Activated CD4-positive, alpha-beta T cell treated with anti-CD3 and anti-CD28 coated beads for 36 hours (primary cell): ENCODE measurements around the gene GARS1. TPM values are rescaled to one million over a fixed set of nuclear protein-coding genes. Genes with fewer than 3 reads are reported as not detected.
A peak's percentile ranks its signal among the peaks of the same experiment; 100 is the strongest.

ENCODE experiments used
- ATAC-seq: fragments of 200-7000 bp; cut with Tn5 transposase; one replicate; pipeline ENCODE4 v1.10.0; 2021; ENCODE audit warnings: mild to moderate bottlenecking, moderate library complexity
- CTCF ChIA-PET: fragments of 350-600 bp; sonication (Branson Sonifier 250); formaldehyde crosslinking; loops from one replicate; lab custom pipeline; 2021; ENCODE audit warnings: antibody characterized with exemption; lab: Charles Lee
- POLR2A ChIA-PET: fragments of 350-600 bp; sonication (Branson Sonifier 250); formaldehyde crosslinking; loops from one replicate; lab custom pipeline; 2021; ENCODE audit warnings: antibody characterized with exemption, inconsistent platforms; lab: Charles Lee
- DNase-seq: peaks from one replicate; pipeline ENCODE4 v3.0.0-alpha.2; 2020
- H3K27ac Mint-ChIP-seq: one replicate; pipeline ENCODE4 v1.8.0; 2021; ENCODE audit warnings: mixed read lengths
- H3K27me3 Mint-ChIP-seq: one replicate; pipeline ENCODE4 v1.8.0; 2021; ENCODE audit warnings: mixed read lengths
- H3K36me3 Mint-ChIP-seq: one replicate; pipeline ENCODE4 v1.8.0; 2021; ENCODE audit warnings: low read depth, mixed read lengths
- H3K4me1 Mint-ChIP-seq: one replicate; pipeline ENCODE4 v1.8.0; 2021; ENCODE audit warnings: mixed read lengths
- H3K4me3 Mint-ChIP-seq: one replicate; pipeline ENCODE4 v1.8.0; 2021; ENCODE audit warnings: mild to moderate bottlenecking, moderate library complexity, mixed read lengths
- H3K9me3 Mint-ChIP-seq: one replicate; pipeline ENCODE4 v1.8.0; 2021; ENCODE audit warnings: low read depth, mixed read lengths
- intact Hi-C, 2 experiments: fragments of 100-400 bp; cut with DNase I in 1 of 2; cut with micrococcal nuclease in 1 of 2; formaldehyde crosslinking; loops; one replicate each; pipeline versions ENCODE4 v1.14.2 to v1.15.1; 2022 to 2024; cut with DNase I, micrococcal nuclease
- total RNA-seq, 2 experiments: library from RNA; stranded (reverse); gene quantifications; one replicate each; pipeline ENCODE4 v1.2.3, GENCODE V29; 2021

GARS1 gene
- total RNA-seq, 2 experiments from 2014 or later = 391 to 439 TPM

- ATAC-seq (no peak), DNase-seq (no peak)
- Mint-ChIP-seq H3K36me3 (peaks cover 74% of the 10 kb centered on the region), H3K4me1 (peaks cover 40% of the 10 kb centered on the region), H3K4me3 (peak overlapping the region; percentile 43), H3K27ac (peak overlapping the region; percentile 71), H3K9me3 (no peaks in the 10 kb centered on the region), H3K27me3 (no peaks in the 10 kb centered on the region)
- ChIA-PET POLR2A (no interaction called here), CTCF (no interaction called here)
- intact Hi-C loops = loop anchor here (10.0 kb wide), 3 partner anchors 93 to 1897 kb away; partner anchors contain the start of genes AVL9 (in 2 of the 2), LSM5 (in 2 of the 2), GGCT (in 1 of the 2) and ZNRF2 (in 1 of the 2)
Measured at GRCh38 chr7:30598121-30598876, 3.6 kb downstream of the GARS1 start.

GRCh38 chr7:30604901-30605300 lies 10.2 kb downstream of the GARS1 start:
- Mint-ChIP-seq H3K4me3 (no peak overlapping the region), H3K27me3 (no peaks in the 10 kb centered on the region), H3K4me1 (peaks cover 46% of the 10 kb centered on the region), H3K36me3 (peaks cover 80% of the 10 kb centered on the region), H3K27ac (no peak overlapping the region), H3K9me3 (no peaks in the 10 kb centered on the region)
- intact Hi-C loops = no loop called here
- ATAC-seq = no peak
- no peak for DNase-seq
- ChIA-PET POLR2A (interaction anchor here (0.6 to 0.7 kb wide), 3 partner anchors 9 to 721 kb away, joined by 3 to 4 read pairs (median 3); partner anchors contain the start of gene CRHR2), CTCF (interaction anchor here (1.0 to 1.3 kb wide), 2 partner anchors 11 to 135 kb away, joined by 3 to 5 read pairs; no protein-coding TSS in a partner anchor)

- intact Hi-C loops = no loop called here
- POLR2A ChIA-PET = no interaction called here
- CTCF ChIA-PET = interaction anchor here (0.7 to 1.3 kb wide), 2 partner anchors 134 to 346 kb away, joined by 4 to 5 read pairs; no protein-coding TSS in a partner anchor
- DNase-seq (no peak), ATAC-seq (no peak)
- H3K4me1 Mint-ChIP-seq = peaks cover 50% of the 10 kb centered on the region
- H3K27me3 Mint-ChIP-seq = no peaks in the 10 kb centered on the region
- no peaks in the 10 kb centered on the region for H3K9me3 Mint-ChIP-seq
- peaks cover 76% of the 10 kb centered on the region for H3K36me3 Mint-ChIP-seq
- no peak overlapping the region for H3K4me3 Mint-ChIP-seq
- peak overlapping the region; percentile 58 for H3K27ac Mint-ChIP-seq
Measured at GRCh38 chr7:30605832-30606231, 11.2 kb downstream of the GARS1 start.

GRCh38 chr7:30612658-30613265 lies 18.1 kb downstream of the GARS1 start:
- H3K4me3 Mint-ChIP-seq = no peak overlapping the region
- peak; percentile 64 for DNase-seq
- CTCF ChIA-PET = interaction anchor here (1.6 kb wide), 1 partner anchor 15 kb away, joined by 4 read pairs; no protein-coding TSS in a partner anchor
- peak; percentile 82 for ATAC-seq
- POLR2A ChIA-PET = interaction anchor here (0.6 to 2.5 kb wide), 3 partner anchors 14 to 475 kb away, joined by 3 to 11 read pairs (median 3); partner anchors contain the start of gene CRHR2
- intact Hi-C loops = loop anchor here (1.0 to 2.0 kb wide), 4 partner anchors 9 to 16 kb away; no protein-coding TSS in a partner anchor
- peak overlapping the region; percentile 81 for H3K27ac Mint-ChIP-seq
- H3K9me3 Mint-ChIP-seq = no peaks in the 10 kb centered on the region
- H3K27me3 Mint-ChIP-seq = no peaks in the 10 kb centered on the region
- peaks cover 84% of the 10 kb centered on the region for H3K36me3 Mint-ChIP-seq
- H3K4me1 Mint-ChIP-seq = peaks cover 46% of the 10 kb centered on the region

GRCh38 chr7:30613366-30614325 lies 19.0 kb downstream of the GARS1 start:
- H3K4me3 Mint-ChIP-seq = no peak overlapping the region
- H3K27ac Mint-ChIP-seq = peak overlapping the region; percentile 81
- POLR2A ChIA-PET = interaction anchor here (1.0 to 2.5 kb wide), 3 partner anchors 8 to 68 kb away, joined by 3 to 11 read pairs (median 4); partner anchors contain the start of gene CRHR2
- intact Hi-C loops = loop anchor here (1.0 to 2.0 kb wide), 3 partner anchors 10 to 17 kb away; no protein-coding TSS in a partner anchor
- no peak for DNase-seq
- CTCF ChIA-PET = interaction anchor here (0.6 to 1.8 kb wide), 5 partner anchors 14 to 91 kb away, joined by 3 to 6 read pairs (median 4); no protein-coding TSS in a partner anchor
- peaks cover 46% of the 10 kb centered on the region for H3K4me1 Mint-ChIP-seq
- ATAC-seq = peak; percentile 24
- H3K27me3 Mint-ChIP-seq = no peaks in the 10 kb centered on the region
- peaks cover 80% of the 10 kb centered on the region for H3K36me3 Mint-ChIP-seq
- no peaks in the 10 kb centered on the region for H3K9me3 Mint-ChIP-seq

- Mint-ChIP-seq H3K27ac (no peak overlapping the region), H3K27me3 (no peaks in the 10 kb centered on the region), H3K36me3 (peaks cover 77% of the 10 kb centered on the region), H3K4me3 (no peak overlapping the region), H3K9me3 (no peaks in the 10 kb centered on the region), H3K4me1 (peaks cover 30% of the 10 kb centered on the region)
- DNase-seq (no peak), ATAC-seq (no peak)
- intact Hi-C loops = no loop called here
- ChIA-PET CTCF (no interaction called here), POLR2A (no interaction called here)
Measured at GRCh38 chr7:30616318-30616717, 21.6 kb downstream of the GARS1 start.

GRCh38 chr7:30617359-30617758 lies 22.7 kb downstream of the GARS1 start:
- Mint-ChIP-seq H3K36me3 (peaks cover 79% of the 10 kb centered on the region), H3K27me3 (no peaks in the 10 kb centered on the region), H3K9me3 (no peaks in the 10 kb centered on the region), H3K4me3 (no peak overlapping the region), H3K27ac (no peak overlapping the region), H3K4me1 (peaks cover 22% of the 10 kb centered on the region)
- POLR2A ChIA-PET = no interaction called here
- ATAC-seq (no peak), DNase-seq (no peak)
- CTCF ChIA-PET = no interaction called here
- intact Hi-C loops = no loop called here

- H3K27ac Mint-ChIP-seq = no peak overlapping the region
- ATAC-seq = no peak
- CTCF ChIA-PET = interaction anchor here (0.6 to 1.4 kb wide), 3 partner anchors 12 to 122 kb away, joined by 3 read pairs; no protein-coding TSS in a partner anchor
Measured at GRCh38 chr7:30618080-30618676, 23.5 kb downstream of the GARS1 start.

GRCh38 chr7:30618961-30619360 lies 24.3 kb downstream of the GARS1 start:
- no peak for ATAC-seq
- peaks cover 6% of the 10 kb centered on the region for H3K4me1 Mint-ChIP-seq
- peaks cover 76% of the 10 kb centered on the region for H3K36me3 Mint-ChIP-seq
- no peak for DNase-seq
- no peaks in the 10 kb centered on the region for H3K9me3 Mint-ChIP-seq
- H3K4me3 Mint-ChIP-seq = no peak overlapping the region
- H3K27ac Mint-ChIP-seq = no peak overlapping the region
- no peaks in the 10 kb centered on the region for H3K27me3 Mint-ChIP-seq
- CTCF ChIA-PET = interaction anchor here (0.6 to 1.4 kb wide), 4 partner anchors 11 to 121 kb away, joined by 3 read pairs; no protein-coding TSS in a partner anchor
- intact Hi-C loops = no loop called here
- POLR2A ChIA-PET = interaction anchor here (0.6 kb wide), 1 partner anchor 16 kb away, joined by 5 read pairs; no protein-coding TSS in a partner anchor

More at GRCh38 chr7:30618080-30618676, 23.5 kb downstream of the GARS1 start:
- no peaks in the 10 kb centered on the region for H3K9me3 Mint-ChIP-seq
- DNase-seq = no peak
- H3K4me1 Mint-ChIP-seq = peaks cover 14% of the 10 kb centered on the region
- H3K36me3 Mint-ChIP-seq = peaks cover 77% of the 10 kb centered on the region
- no peak overlapping the region for H3K4me3 Mint-ChIP-seq
- POLR2A ChIA-PET = interaction anchor here (0.6 kb wide), 1 partner anchor 15 kb away, joined by 5 read pairs; no protein-coding TSS in a partner anchor
- intact Hi-C loops = no loop called here
- H3K27me3 Mint-ChIP-seq = no peaks in the 10 kb centered on the region

GRCh38 chr7:30625283-30625682 lies 30.6 kb downstream of the GARS1 start:
- intact Hi-C loops = loop anchor here in 1 of 2 experiments (1.0 kb wide), 1 partner anchor 13 kb away; no protein-coding TSS in a partner anchor
- DNase-seq (no peak), ATAC-seq (no peak)
- POLR2A ChIA-PET = interaction anchor here (0.7 to 3.2 kb wide), 2 partner anchors 12 to 20 kb away, joined by 3 to 11 read pairs; no protein-coding TSS in a partner anchor
- Mint-ChIP-seq H3K4me3 (no peak overlapping the region), H3K36me3 (peaks cover 71% of the 10 kb centered on the region), H3K27me3 (no peaks in the 10 kb centered on the region), H3K9me3 (no peaks in the 10 kb centered on the region), H3K4me1 (peaks cover 13% of the 10 kb centered on the region), H3K27ac (no peak overlapping the region)
- CTCF ChIA-PET = no interaction called here
